Trophoblast cell (in vitro differentiated cells and primary cell): ENCODE results near the gene PCK1.

Experiments
- DNase-seq, 2 donors: peaks; one replicate each; pipeline ENCODE4 v3.0.0-alpha.2; 2016
- H2AFZ ChIP-seq: 2 replicates; pipeline ENCODE4 v1.6.1; 2013; ENCODE audit warnings: low read length, moderate library complexity, mild to moderate bottlenecking; ENCODE audit not compliant: insufficient read depth, poor library complexity
- H2AK5ac ChIP-seq: 2 replicates; pipeline ENCODE4 v1.6.1; 2013; ENCODE audit warnings: mild to moderate bottlenecking, low read length
- H2BK120ac ChIP-seq: 2 replicates; pipeline ENCODE4 v1.6.1; 2013; ENCODE audit warnings: low read length, mild to moderate bottlenecking, moderate library complexity; ENCODE audit not compliant: insufficient read depth, poor library complexity
- H2BK12ac ChIP-seq: 2 replicates; pipeline ENCODE4 v1.6.1; 2013; ENCODE audit warnings: mild to moderate bottlenecking, low read length, moderate library complexity
- H2BK5ac ChIP-seq: 2 replicates; pipeline ENCODE4 v1.6.1; 2013; ENCODE audit warnings: low read length, low read depth, moderate library complexity, mild to moderate bottlenecking; ENCODE audit not compliant: poor library complexity
- H3K14ac ChIP-seq: 2 replicates; pipeline ENCODE4 v1.6.1; 2013; ENCODE audit warnings: mild to moderate bottlenecking, low read length
- H3K18ac ChIP-seq: 2 replicates; pipeline ENCODE4 v1.6.1; 2013; ENCODE audit warnings: mild to moderate bottlenecking, low read length
- H3K23ac ChIP-seq: 2 replicates; pipeline ENCODE4 v1.6.1; 2013; ENCODE audit warnings: low read length
- H3K27ac ChIP-seq: 2 replicates; pipeline ENCODE4 v1.5.1; 2013; ENCODE audit warnings: low read depth, mild to moderate bottlenecking, inconsistent platforms, low read length, moderate library complexity
- H3K27me3 ChIP-seq: 2 replicates; pipeline ENCODE4 v1.6.1; 2013; ENCODE audit warnings: inconsistent platforms, mild to moderate bottlenecking, low read length, moderate library complexity; ENCODE audit not compliant: insufficient read depth
- H3K36me3 ChIP-seq, 2 experiments: 1 replicate in 1 of 2; 2 replicates in 1 of 2; pipeline ENCODE4 v1.6.1; 2013; ENCODE audit warnings: low read length in 2 of 2, mild to moderate bottlenecking in 2 of 2, moderate library complexity in 1 of 2; ENCODE audit not compliant: insufficient read depth in 2 of 2, control insufficient read depth in 1 of 2
- H3K4ac ChIP-seq: 2 replicates; pipeline ENCODE4 v1.6.1; 2013; ENCODE audit warnings: low read depth, mild to moderate bottlenecking, low read length, moderate library complexity
- H3K4me1 ChIP-seq, 2 experiments: 1 replicate in 1 of 2; 2 replicates in 1 of 2; pipeline ENCODE4 v1.6.1; 2013; ENCODE audit warnings: low read length in 2 of 2, mild to moderate bottlenecking in 2 of 2, moderate library complexity in 1 of 2; ENCODE audit not compliant: insufficient read depth in 2 of 2, control insufficient read depth in 1 of 2
- H3K4me2 ChIP-seq: 2 replicates; pipeline ENCODE4 v1.6.1; 2013; ENCODE audit warnings: inconsistent platforms, mild to moderate bottlenecking, low read length, moderate library complexity
- H3K4me3 ChIP-seq: 2 replicates; pipeline ENCODE4 v1.5.1; 2013; ENCODE audit warnings: mild to moderate bottlenecking, low read depth, low read length, inconsistent platforms
- H3K79me1 ChIP-seq: one replicate; pipeline ENCODE4 v1.6.1; 2013; ENCODE audit warnings: low read length
- H3K79me2 ChIP-seq: 2 replicates; pipeline ENCODE4 v1.6.1; 2013; ENCODE audit warnings: low read length, mild to moderate bottlenecking; ENCODE audit not compliant: control insufficient read depth, insufficient read depth, poor library complexity
- H3K9ac ChIP-seq: 2 replicates; pipeline ENCODE4 v1.6.1; 2013; ENCODE audit warnings: mild to moderate bottlenecking, low read length
- H3K9me3 ChIP-seq: 2 replicates; pipeline ENCODE4 v1.6.1; 2013; ENCODE audit warnings: low read depth, mild to moderate bottlenecking, control low read depth, inconsistent platforms, low read length; ENCODE audit not compliant: insufficient read depth
- H4K12ac ChIP-seq: 2 replicates; pipeline ENCODE4 v1.6.1; 2013; ENCODE audit warnings: low read depth, mild to moderate bottlenecking, low read length, moderate library complexity
- H4K8ac ChIP-seq: 2 replicates; pipeline ENCODE4 v1.6.1; 2013; ENCODE audit warnings: low read depth, mild to moderate bottlenecking, low read length, moderate library complexity
- H4K91ac ChIP-seq: one replicate; pipeline ENCODE4 v1.6.1; 2013; ENCODE audit warnings: low read depth, mild to moderate bottlenecking, low read length, moderate library complexity
- WGBS: extraction: QIAGEN DNeasy Blood & Tissue Kit; methylation state at CpG from one replicate; pipeline ENCODE4 v1.1.7; 2013; ENCODE audit warnings: missing lambda C conversion rate; ENCODE audit not compliant: insufficient read length, insufficient coverage; ENCODE audit errors: extremely low coverage; 5-methylcytosine and 5-hydroxymethylcytosine counted together

Gene PCK1

GRCh38 chr20:57548177-57549058 is 12.5 kb upstream of the PCK1 start:
- H4K12ac ChIP-seq, result no peak overlapping the region
- no peaks in the 10 kb centered on the region for H3K79me1 ChIP-seq
- H2BK12ac ChIP-seq, result no peak overlapping the region
- no peak overlapping the region for H3K9ac ChIP-seq
- no peak overlapping the region for H3K18ac ChIP-seq
- no peak overlapping the region for H3K4me2 ChIP-seq
- no CpG with 5 or more reads among the region's 21 CpGs for WGBS
- no peak overlapping the region for H2AK5ac ChIP-seq
- no peak overlapping the region for H3K4ac ChIP-seq
- no peak overlapping the region for H3K23ac ChIP-seq
- DNase-seq, result no peak
- no peak overlapping the region for H3K4me3 ChIP-seq
- no peaks in the 10 kb centered on the region for H3K79me2 ChIP-seq
- no peaks in the 10 kb centered on the region for H3K9me3 ChIP-seq
- no peaks in the 10 kb centered on the region for H3K27me3 ChIP-seq
- no peak overlapping the region for H2BK120ac ChIP-seq
- no peaks in the 10 kb centered on the region for H3K36me3 ChIP-seq
- H3K27ac ChIP-seq, result no peak overlapping the region
- H2BK5ac ChIP-seq, result no peak overlapping the region
- no peak overlapping the region for H3K14ac ChIP-seq
- no peak overlapping the region for H4K8ac ChIP-seq
- no peak overlapping the region for H4K91ac ChIP-seq
- H2AFZ ChIP-seq, result no peak overlapping the region
- H3K4me1 ChIP-seq, result no peaks in the 10 kb centered on the region

GRCh38 chr20:57552471-57552870 is 8.4 kb upstream of the PCK1 start:
- H3K36me3 ChIP-seq, result no peaks in the 10 kb centered on the region
- H3K9me3 ChIP-seq, result peaks cover 4% of the 10 kb centered on the region
- no peaks in the 10 kb centered on the region for H3K79me1 ChIP-seq
- no peak overlapping the region for H3K18ac ChIP-seq
- no peaks in the 10 kb centered on the region for H3K4me1 ChIP-seq
- H3K9ac ChIP-seq, result no peak overlapping the region
- no peak overlapping the region for H4K12ac ChIP-seq
- H2AFZ ChIP-seq, result no peak overlapping the region
- H3K79me2 ChIP-seq, result no peaks in the 10 kb centered on the region
- no peak overlapping the region for H3K4me3 ChIP-seq
- no peaks in the 10 kb centered on the region for H3K27me3 ChIP-seq
- H3K23ac ChIP-seq, result no peak overlapping the region
- H2BK12ac ChIP-seq, result no peak overlapping the region
- H2BK5ac ChIP-seq, result no peak overlapping the region
- H3K4ac ChIP-seq, result no peak overlapping the region
- H3K14ac ChIP-seq, result no peak overlapping the region
- no peak overlapping the region for H3K4me2 ChIP-seq
- H4K91ac ChIP-seq, result no peak overlapping the region
- no peak for DNase-seq
- H3K27ac ChIP-seq, result no peak overlapping the region
- no peak overlapping the region for H4K8ac ChIP-seq
- WGBS, result no CpG with 5 or more reads among the region's 6 CpGs
- H2AK5ac ChIP-seq, result no peak overlapping the region
- no peak overlapping the region for H2BK120ac ChIP-seq

GRCh38 chr20:57553376-57554018 is 7.4 kb upstream of the PCK1 start:
- Histone ChIP-seq H2BK5ac (no peak overlapping the region), H4K8ac (no peak overlapping the region), H3K27ac (no peak overlapping the region), H3K4ac (no peak overlapping the region), H3K4me2 (no peak overlapping the region), H3K36me3 (no peaks in the 10 kb centered on the region), H4K12ac (no peak overlapping the region), H3K14ac (no peak overlapping the region), H2AFZ (no peak overlapping the region), H3K23ac (no peak overlapping the region), H3K79me1 (no peaks in the 10 kb centered on the region), H4K91ac (no peak overlapping the region), H3K4me3 (no peak overlapping the region), H3K9me3 (peaks cover 4% of the 10 kb centered on the region), H3K9ac (no peak overlapping the region), H2BK120ac (no peak overlapping the region), H3K4me1 (no peaks in the 10 kb centered on the region), H3K18ac (no peak overlapping the region), H3K79me2 (no peaks in the 10 kb centered on the region), H2BK12ac (no peak overlapping the region), H2AK5ac (no peak overlapping the region), H3K27me3 (no peaks in the 10 kb centered on the region)
- no CpG with 5 or more reads among the region's 11 CpGs for WGBS
- DNase-seq, result no peak

- Histone ChIP-seq H2AK5ac (no peak overlapping the region), H3K79me2 (no peaks in the 10 kb centered on the region), H3K27ac (no peak overlapping the region), H3K4me2 (no peak overlapping the region), H3K79me1 (no peaks in the 10 kb centered on the region), H4K12ac (no peak overlapping the region), H3K9ac (no peak overlapping the region), H3K4ac (no peak overlapping the region), H3K4me1 (no peaks in the 10 kb centered on the region), H4K91ac (no peak overlapping the region), H2BK12ac (no peak overlapping the region), H4K8ac (no peak overlapping the region), H3K9me3 (peaks cover 6% of the 10 kb centered on the region), H3K18ac (no peak overlapping the region), H3K23ac (no peak overlapping the region), H3K27me3 (no peaks in the 10 kb centered on the region), H2BK120ac (no peak overlapping the region), H2BK5ac (no peak overlapping the region), H2AFZ (no peak overlapping the region), H3K14ac (no peak overlapping the region), H3K4me3 (no peak overlapping the region), H3K36me3 (no peaks in the 10 kb centered on the region)
- DNase-seq, result no peak
- no CpG with 5 or more reads among the region's 11 CpGs for WGBS
Measured at GRCh38 chr20:57555457-57556184, 5.3 kb upstream of the PCK1 start.
